ENCODE measurements around the gene NAV2. TPM values are rescaled to one million over a fixed set of nuclear protein-coding genes. Genes with fewer than 3 reads are reported as not detected.

The NAV2 gene
- total RNA-seq, 1 experiment from 2014 or later, result 2.1 TPM

- H3K9me2 ChIP-seq (ENCODE audit: insufficient read depth), result no peaks in the 10 kb centered on the region
- H3K9me3 ChIP-seq (ENCODE audit: control insufficient read depth in 1 of 2, insufficient read depth in 1 of 2, low read depth in 1 of 2, low read length in 2 of 2), result no peaks in the 10 kb centered on the region
- H3K4me1 ChIP-seq (ENCODE audit: control insufficient read depth in 1 of 2, insufficient read depth in 2 of 2, low read length in 2 of 2), result no peaks in the 10 kb centered on the region
- H3K79me2 ChIP-seq (ENCODE audit: insufficient read depth, low read length), result no peaks in the 10 kb centered on the region
- ChIA-PET RAD21 (ENCODE audit: low non-redundant PET in 1 of 2, low total read pairs in 2 of 2, uncharacterized antibody in 2 of 2, unreplicated experiment in 2 of 2) (no interaction called here), CTCF (no interaction called here), POLR2A (no interaction called here)
- H4K20me1 ChIP-seq (ENCODE audit: insufficient read depth), result no peaks in the 10 kb centered on the region
- H3K9ac ChIP-seq (ENCODE audit: low read length), result no peak overlapping the region
- no peaks in the 10 kb centered on the region; the same call in 1 of the 2 replicates for H3K27me3 ChIP-seq (ENCODE audit: insufficient read depth, low read length)
- no TSS peak for BruUV-seq (replicated peaks)
- intact Hi-C loops (cut with micrococcal nuclease), result no loop called here
- no peaks in the 10 kb centered on the region for H3K36me3 ChIP-seq (ENCODE audit: control insufficient read depth in 1 of 2, insufficient read depth in 2 of 2, low read length in 2 of 2)
- no peak overlapping the region for H3K4me3 ChIP-seq (replicated peaks in 1 of 2; ENCODE audit: low read depth in 1 of 2, low read length in 2 of 2)
- no peak overlapping the region for H2AFZ ChIP-seq (ENCODE audit: low read depth, low read length, poor library complexity, severe bottlenecking)
- TF ChIP-seq POLR2AphosphoS5 (IDR thresholded peaks at IDR 0.05; ENCODE audit: low read depth, low read length) (no peak), POLR2A (IDR thresholded peaks at IDR 0.05; ENCODE audit: borderline replicate concordance, extremely low read depth, insufficient read depth, insufficient read length) (no peak), TCF7L2 (IDR thresholded peaks at IDR 0.05; ENCODE audit: borderline replicate concordance, extremely low read depth, insufficient read depth, insufficient read length) (no peak), CTCF (IDR thresholded peaks at IDR 0.05 in 2 of 3, conservative IDR thresholded peaks at IDR 0.05 in 1 of 3; ENCODE audit: borderline replicate concordance in 1 of 3, insufficient read depth in 1 of 3, low read depth in 2 of 3, low read length in 2 of 3) (no peak), ATF3 (IDR thresholded peaks at IDR 0.05) (no peak), SIN3A (IDR thresholded peaks at IDR 0.05; ENCODE audit: low read depth) (no peak), EZH2phosphoT487 (IDR thresholded peaks at IDR 0.05; ENCODE audit: borderline replicate concordance) (no peak), RAD21 (IDR thresholded peaks at IDR 0.05; ENCODE audit: low read depth) (no peak), ZBTB33 (IDR thresholded peaks at IDR 0.05; ENCODE audit: extremely low read depth, insufficient replicate concordance, low read length) (no peak), EGR1 (IDR thresholded peaks at IDR 0.05; ENCODE audit: low read depth) (no peak), ZNF274 (IDR thresholded peaks at IDR 0.05; ENCODE audit: low read depth, low read length) (no peak), MAX (IDR thresholded peaks at IDR 0.05) (no peak), ZFX (IDR thresholded peaks at IDR 0.05) (no peak), YY1 (IDR thresholded peaks at IDR 0.05; ENCODE audit: extremely low read depth, insufficient replicate concordance, low read depth, low read length) (no peak), REST (IDR thresholded peaks at IDR 0.05; ENCODE audit: low read depth) (no peak), SP1 (IDR thresholded peaks at IDR 0.05; ENCODE audit: low read depth) (no peak), EZH2 (IDR thresholded peaks at IDR 0.05) (no peak), ELF1 (IDR thresholded peaks at IDR 0.05; ENCODE audit: borderline replicate concordance, low read depth) (no peak)
- no peak for DNase-seq (ENCODE audit: low read depth, low spot score)
- no peak overlapping the region for H3K4me2 ChIP-seq (ENCODE audit: low read length)
- H3K27ac ChIP-seq (ENCODE audit: low read depth, low read length), result no peak overlapping the region
- ATAC-seq, result no peak
These were observed 67.1 kb downstream of the NAV2 start for GRCh38 chr11:19779740-19780139.

All from HCT116 (cell line).